HepG2 (cell line): ENCODE measurements around the gene PLD2. TPM values are rescaled to one million over a fixed set of nuclear protein-coding genes. Genes with fewer than 3 reads are reported as not detected.

ENCODE experiments used
- AGO2 ChIP-seq: fragments of 200-400 bp; formaldehyde crosslinking; optimal IDR thresholded peaks from 2 replicates; pipeline ENCODE3; 2017; ENCODE audit warnings: mild to moderate bottlenecking, low read depth, low read length, moderate library complexity
- ARNT2 ChIP-seq: sonication (generic); formaldehyde crosslinking; IDR thresholded peaks from 2 replicates; pipeline ENCODE4 v1.8.0; 2022; ENCODE audit warnings: mild to moderate bottlenecking, low read depth, missing genetic modification reagents, moderate library complexity
- BCL3 ChIP-seq: sonication (generic); formaldehyde crosslinking; IDR thresholded peaks from 2 replicates; pipeline ENCODE4 v1.5.1; 2020; ENCODE audit warnings: mild to moderate bottlenecking, missing genetic modification reagents, moderate library complexity
- BHLHE40 ChIP-seq: IDR thresholded peaks from 2 replicates; pipeline ENCODE4 v1.6.1; 2011; ENCODE audit warnings: low read length, improper control_type of control experiment
- EHMT2 ChIP-seq: fragments of 200-600 bp; sonication (generic); IDR thresholded peaks from 2 replicates; pipeline ENCODE4 v1.7.0; 2017; ENCODE audit warnings: antibody characterized with exemption, low read depth, low read length, borderline replicate concordance
- GABPA ChIP-seq, 2 experiments: IDR thresholded peaks; 2 replicates each; pipeline ENCODE4 v1.6.1; 2011 to 2016; ENCODE audit warnings: low read depth in 2 of 2, low read length in 1 of 2, missing biosample characterization in 1 of 2, missing genetic modification characterization in 1 of 2
- MIXL1 ChIP-seq: IDR thresholded peaks from 2 replicates; pipeline ENCODE4 v1.6.1; 2016
- NKX3-1 ChIP-seq: sonication (generic); formaldehyde crosslinking; IDR thresholded peaks from 2 replicates; pipeline ENCODE4 v1.5.0; 2020; ENCODE audit warnings: missing genetic modification reagents
- POGK ChIP-seq: sonication (generic); formaldehyde crosslinking; conservative IDR thresholded peaks from 2 replicates; pipeline ENCODE4 v1.8.0; 2022; ENCODE audit warnings: mild to moderate bottlenecking, moderate library complexity, missing genetic modification reagents
- RARG ChIP-seq: sonication (generic); formaldehyde crosslinking; IDR thresholded peaks from 2 replicates; pipeline ENCODE4 v1.4.0; 2020; ENCODE audit warnings: low read depth, mild to moderate bottlenecking, missing genetic modification reagents
- SPEN ChIP-seq: sonication (generic); formaldehyde crosslinking; IDR thresholded peaks from 2 replicates; pipeline ENCODE4 v1.5.1; 2020; ENCODE audit warnings: low read depth, mild to moderate bottlenecking, missing genetic modification reagents
- TARDBP ChIP-seq: sonication (generic); formaldehyde crosslinking; IDR thresholded peaks from 2 replicates; pipeline ENCODE4 v1.8.0; 2022; ENCODE audit warnings: mild to moderate bottlenecking, missing genetic modification reagents
- TEF ChIP-seq: sonication (generic); formaldehyde crosslinking; IDR thresholded peaks from 2 replicates; pipeline ENCODE4 v1.5.0; 2020; ENCODE audit warnings: missing genetic modification reagents
- ZC3H13 ChIP-seq: sonication (generic); formaldehyde crosslinking; IDR thresholded peaks from 2 replicates; pipeline ENCODE4 v1.8.1; 2023; ENCODE audit warnings: mild to moderate bottlenecking, missing genetic modification reagents, moderate library complexity
- ZFP91 ChIP-seq: sonication (generic); formaldehyde crosslinking; IDR thresholded peaks from 2 replicates; pipeline ENCODE4 v1.9.0; 2022; ENCODE audit warnings: missing genetic modification reagents, mild to moderate bottlenecking, borderline replicate concordance
- ZMYM2 ChIP-seq: sonication (generic); formaldehyde crosslinking; IDR thresholded peaks from 2 replicates; pipeline ENCODE4 v1.8.0; 2022; ENCODE audit warnings: mild to moderate bottlenecking, missing genetic modification reagents
- ZMYM3 ChIP-seq: sonication (generic); formaldehyde crosslinking; IDR thresholded peaks from 2 replicates; pipeline ENCODE4 v1.5.1; 2020; ENCODE audit warnings: mild to moderate bottlenecking, missing genetic modification reagents
- ZNF33B ChIP-seq: sonication (generic); formaldehyde crosslinking; IDR thresholded peaks from 2 replicates; pipeline ENCODE4 v1.5.1; 2020; ENCODE audit warnings: mild to moderate bottlenecking, missing genetic modification reagents
- ZNF441 ChIP-seq: sonication (generic); formaldehyde crosslinking; IDR thresholded peaks from 2 replicates; pipeline ENCODE4 v1.7.0; 2021; ENCODE audit warnings: missing genetic modification reagents, borderline replicate concordance
- ZNF567 ChIP-seq: sonication (generic); formaldehyde crosslinking; IDR thresholded peaks from 2 replicates; pipeline ENCODE4 v1.8.1; 2023; ENCODE audit warnings: mild to moderate bottlenecking, missing genetic modification reagents, borderline replicate concordance
- ZNF615 ChIP-seq: sonication (generic); formaldehyde crosslinking; IDR thresholded peaks from 2 replicates; pipeline ENCODE4 v1.5.0; 2020; ENCODE audit warnings: mild to moderate bottlenecking, missing genetic modification reagents, borderline replicate concordance
- ZNF772 ChIP-seq: sonication (generic); formaldehyde crosslinking; IDR thresholded peaks from 2 replicates; pipeline ENCODE4 v1.5.0; 2020; ENCODE audit warnings: mild to moderate bottlenecking, missing genetic modification reagents
- polyA plus RNA-seq, 8 experiments: library from polyadenylated mRNA; depleted of rRNA in 3 of 8; stranded (reverse) in 7 of 8; unstranded in 1 of 8; fragments of >200 nt; fragmentation: Illumina TruSeq in 4 of 8; extraction: Trizol in 4 of 8; gene quantifications; 2 replicates each; pipeline versions ENCODE4 v1.2.1 to v1.2.3, GENCODE V29; 2011 to 2016; ENCODE audit warnings: low read depth in 4 of 8, missing spikeins in 1 of 8, mixed read lengths in 1 of 8; ENCODE audit not compliant: insufficient read depth in 1 of 8
- total RNA-seq, 5 experiments: library from RNA; depleted of rRNA; stranded (reverse); fragments of >200 nt; fragmentation: Illumina TruSeq; extraction: Trizol; gene quantifications; 2 replicates each; pipeline ENCODE4 v1.2.3, GENCODE V29; 2016; ENCODE audit warnings: low read depth in 1 of 5
- TF ChIP-seq, protein P1 (sequence below): sonication (generic); formaldehyde crosslinking; IDR thresholded peaks from 2 replicates; pipeline ENCODE4 v1.8.1; 2023; ENCODE audit warnings: mild to moderate bottlenecking, inconsistent platforms, moderate library complexity, missing genetic modification reagents, borderline replicate concordance

The PLD2 gene
- total and polyA plus RNA-seq, 2 of the 13 experiments (the other 11 are each of a cell fraction or from before 2014, with no cell fraction given): 13.4 to 29.7 TPM

DNA sequence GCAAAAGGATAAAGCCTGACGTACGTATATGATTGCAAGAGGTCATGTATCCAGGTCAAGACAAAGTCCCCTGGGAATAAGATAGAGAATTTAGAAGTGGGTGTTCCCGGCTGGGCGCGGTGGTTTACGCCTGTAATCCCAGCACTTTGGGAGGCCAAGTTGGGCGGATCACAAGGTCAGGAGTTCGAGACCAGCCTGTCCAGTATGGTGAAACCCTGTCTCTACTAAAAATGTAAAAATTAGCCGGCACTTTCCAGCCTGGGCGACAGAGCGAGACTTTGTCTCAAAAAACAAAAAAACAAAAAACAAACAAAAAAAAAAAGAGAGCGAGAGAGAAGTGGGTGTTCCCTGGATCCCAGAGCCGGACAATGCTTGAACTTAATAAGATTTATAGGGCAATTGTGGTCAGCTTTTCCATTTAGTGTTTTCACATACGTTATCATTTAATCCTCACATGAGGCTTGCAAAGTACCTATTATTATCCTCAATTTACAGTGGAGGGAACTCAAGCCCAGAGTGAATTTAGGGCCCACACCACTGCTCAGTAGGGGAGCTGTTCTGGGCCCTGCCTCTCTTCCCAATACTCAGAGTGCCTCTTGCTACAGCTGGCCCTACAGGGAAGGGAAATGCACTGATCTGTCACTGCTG lies 18.7 kb upstream of the PLD2 start (continued):
- TF ChIP-seq BCL3 (CRISPR knock-in tag) (no peak), ZNF33B (CRISPR knock-in tag) (no peak), ARNT2 (CRISPR knock-in tag) (0 out of 2 replicates have a peak, but pooled peaks have one; percentile 6), TEF (peak; percentile 69; the same call in 1 of the 2 replicates), ZMYM2 (peak; percentile 80), POGK (CRISPR knock-in tag) (0 out of 2 replicates have a peak, but pooled peaks have one; percentile 28), AGO2 (no peak), ZNF441 (CRISPR knock-in tag) (no peak), ZNF615 (CRISPR knock-in tag) (no peak), NKX3-1 (peak; percentile 21; the same call in 1 of the 2 replicates), ZNF567 (CRISPR knock-in tag) (no peak), ZC3H13 (CRISPR knock-in tag) (no peak; the same call in 1 of the 2 replicates), BHLHE40 (no peak), MIXL1 (CRISPR knock-in tag) (no peak; the same call in 1 of the 2 replicates), ZMYM3 (CRISPR knock-in tag) (peak; percentile 54), SPEN (no peak), GABPA (IDR thresholded peaks at IDR 0.05; ENCODE audit: low read depth, low read length) (no peak), GABPA (CRISPR knock-in tag; IDR thresholded peaks at IDR 0.05; ENCODE audit: low read depth) (0 out of 2 replicates have a peak, but pooled peaks have one; percentile 32), RARG (CRISPR knock-in tag) (no peak), ZFP91 (CRISPR knock-in tag) (no peak), TARDBP (CRISPR knock-in tag) (no peak; the same call in 1 of the 2 replicates), EHMT2 (0 out of 2 replicates have a peak, but pooled peaks have one; percentile 27), ZNF772 (CRISPR knock-in tag) (no peak)
- TF ChIP-seq, protein P1, sequence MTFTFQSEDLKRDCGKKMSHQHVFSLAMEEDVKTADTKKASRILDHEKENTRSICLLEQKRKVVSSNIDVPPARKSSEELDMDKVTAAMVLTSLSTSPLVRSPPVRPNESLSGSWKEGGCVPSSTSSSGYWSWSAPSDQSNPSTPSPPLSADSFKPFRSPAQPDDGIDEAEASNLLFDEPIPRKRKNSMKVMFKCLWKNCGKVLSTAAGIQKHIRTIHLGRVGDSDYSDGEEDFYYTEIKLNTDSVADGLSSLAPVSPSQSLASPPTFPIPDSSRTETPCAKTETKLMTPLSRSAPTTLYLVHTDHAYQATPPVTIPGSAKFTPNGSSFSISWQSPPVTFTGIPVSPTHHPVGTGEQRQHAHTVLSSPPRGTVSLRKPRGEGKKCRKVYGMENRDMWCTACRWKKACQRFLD (CRISPR knock-in tag): no peak
